Dermis microvascular lymphatic vessel endothelial cell (primary cell): Measurements from ENCODE around the gene ARHGAP23. TPM values are rescaled to one million over a fixed set of nuclear protein-coding genes. Genes with fewer than 3 reads are reported as not detected.
"Not testable (repeated sequence)": the region's sequence is repeated elsewhere in the genome, so short reads cannot be mapped to it uniquely, and the experiment has no call there.

Experiments
- DNase-seq, 2 donors: peaks; one replicate each; pipeline versions ENCODE4 v3.0.0 to v3.0.0-alpha.2; 2010; ENCODE audit warnings: low read depth in 2 of 2
- total RNA-seq: library from RNA; depleted of rRNA; stranded (reverse); fragments of >200 nt; gene quantifications from 2 replicates; pipeline ENCODE4 v1.2.1, GENCODE V29; 2014

Gene ARHGAP23
- total RNA-seq, 1 donor from 2014 or later = 28.2 TPM

DNA sequence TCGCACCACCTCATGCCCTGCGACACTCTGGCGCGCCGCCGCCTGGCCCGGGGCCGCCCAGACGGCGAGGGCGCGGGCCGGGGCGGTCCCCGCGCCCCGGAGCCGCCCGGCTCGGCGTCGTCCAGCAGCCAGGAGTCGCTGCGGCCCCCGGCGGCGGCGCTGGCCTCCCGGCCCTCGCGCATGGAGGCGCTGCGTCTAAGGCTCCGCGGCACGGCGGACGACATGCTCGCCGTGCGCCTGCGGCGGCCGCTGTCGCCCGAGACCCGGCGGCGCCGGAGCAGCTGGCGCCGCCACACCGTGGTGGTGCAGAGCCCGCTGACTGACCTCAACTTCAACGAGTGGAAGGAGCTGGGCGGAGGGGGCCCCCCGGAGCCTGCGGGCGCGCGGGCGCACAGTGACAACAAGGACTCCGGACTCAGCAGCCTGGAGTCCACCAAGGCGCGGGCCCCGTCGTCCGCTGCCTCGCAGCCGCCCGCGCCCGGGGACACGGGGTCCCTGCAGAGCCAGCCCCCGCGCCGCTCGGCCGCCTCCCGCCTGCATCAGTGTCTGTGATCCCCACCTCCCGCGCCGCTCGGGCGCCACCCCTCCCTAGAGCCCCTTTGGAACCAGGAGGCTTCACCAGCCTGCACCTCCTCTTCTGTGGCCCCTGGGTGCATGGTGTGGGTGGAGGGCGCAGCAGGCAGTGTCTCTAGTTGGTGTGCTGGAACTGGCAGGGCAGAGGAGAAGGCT lies 82.3 kb downstream of the ARHGAP23 start:
- no peak for DNase-seq

DNA sequence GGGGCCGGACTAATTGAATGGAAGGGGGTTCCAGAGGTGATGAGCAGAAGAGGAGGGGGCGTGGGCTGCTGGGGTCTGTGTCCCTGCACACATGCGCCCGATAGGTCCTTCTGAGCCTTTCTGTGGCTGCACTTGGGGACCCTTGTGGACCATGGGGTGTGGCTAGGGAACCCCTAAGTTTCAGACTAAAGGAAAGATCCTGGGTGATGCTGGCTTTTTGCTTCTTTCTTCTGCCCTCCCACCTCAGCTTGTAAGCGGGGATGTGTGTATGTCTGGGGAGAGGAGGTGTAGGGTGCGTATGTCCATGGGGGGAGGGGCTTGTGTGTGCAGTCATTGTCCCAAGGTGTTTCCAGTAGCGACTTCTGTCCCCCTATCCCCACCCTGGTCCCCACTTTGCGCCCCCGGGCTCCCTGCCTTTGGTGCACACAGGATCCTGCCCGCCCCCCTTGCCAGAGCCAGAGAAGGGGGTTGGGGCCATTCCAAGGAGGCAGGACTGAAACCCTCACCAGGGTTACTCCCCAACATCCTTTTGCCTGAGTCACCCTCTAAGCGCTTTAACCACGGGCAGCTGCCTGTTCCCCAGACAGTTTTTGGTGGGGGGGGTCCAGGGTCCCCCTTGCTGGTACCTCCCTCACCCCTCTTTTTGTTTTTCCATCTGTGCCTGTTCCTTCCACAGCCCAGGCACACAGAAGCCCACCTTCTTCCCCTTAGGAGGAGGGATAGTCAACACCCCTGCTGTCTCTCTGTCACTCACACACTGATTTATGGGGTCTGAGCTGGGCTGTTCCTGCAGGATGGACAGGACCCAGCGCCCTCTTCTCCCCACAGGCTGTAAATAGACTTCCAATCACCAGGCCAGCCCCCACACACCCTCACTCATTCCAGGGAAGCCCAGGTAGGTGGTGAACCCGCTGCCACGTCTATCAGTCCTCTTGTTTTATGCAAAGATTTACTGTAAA lies 83.2 kb downstream of the ARHGAP23 start:
- DNase-seq = no peak

- no peak for DNase-seq
These were observed 84.3 kb downstream of the ARHGAP23 start for GRCh38 chr17:38512473-38513058.

GRCh38 chr17:38526526-38526925 lies 98.3 kb downstream of the ARHGAP23 start:
- DNase-seq = not testable (repeated sequence)

DNA sequence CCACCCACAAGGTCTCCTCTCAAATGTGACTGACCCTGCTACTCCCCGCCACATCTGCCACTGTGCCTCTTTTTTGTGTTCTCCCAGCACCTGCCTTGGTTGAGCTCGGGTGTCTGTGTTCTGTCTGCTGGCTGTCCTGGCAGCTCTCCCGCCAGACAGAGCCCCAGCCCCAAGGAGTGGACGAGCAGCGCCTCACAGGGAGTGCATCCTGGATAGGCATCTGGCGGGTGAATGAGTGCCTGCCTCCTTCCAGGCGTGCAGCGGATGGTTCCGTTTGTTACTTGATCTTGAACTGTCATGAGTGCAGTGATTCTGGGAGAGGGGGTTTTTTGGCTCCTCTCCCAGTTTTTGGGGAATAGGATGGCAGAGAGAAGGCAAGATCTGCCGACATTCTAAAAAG lies 99.9 kb downstream of the ARHGAP23 start:
- not testable (repeated sequence) for DNase-seq

GRCh38 chr17:38530856-38531255 lies 102.6 kb downstream of the ARHGAP23 start:
- not testable (repeated sequence) for DNase-seq

GRCh38 chr17:38531761-38532160 lies 103.5 kb downstream of the ARHGAP23 start:
- not testable (repeated sequence) for DNase-seq

- DNase-seq = no peak
These were observed 104.2 kb downstream of the ARHGAP23 start for GRCh38 chr17:38532451-38532850.

- DNase-seq = no peak
These were observed 105.0 kb downstream of the ARHGAP23 start for GRCh38 chr17:38533241-38533640.

- no peak for DNase-seq
These were observed 105.7 kb downstream of the ARHGAP23 start for GRCh38 chr17:38533866-38534497.

- no peak for DNase-seq
These were observed 106.2 kb downstream of the ARHGAP23 start for GRCh38 chr17:38534498-38534885.

DNA sequence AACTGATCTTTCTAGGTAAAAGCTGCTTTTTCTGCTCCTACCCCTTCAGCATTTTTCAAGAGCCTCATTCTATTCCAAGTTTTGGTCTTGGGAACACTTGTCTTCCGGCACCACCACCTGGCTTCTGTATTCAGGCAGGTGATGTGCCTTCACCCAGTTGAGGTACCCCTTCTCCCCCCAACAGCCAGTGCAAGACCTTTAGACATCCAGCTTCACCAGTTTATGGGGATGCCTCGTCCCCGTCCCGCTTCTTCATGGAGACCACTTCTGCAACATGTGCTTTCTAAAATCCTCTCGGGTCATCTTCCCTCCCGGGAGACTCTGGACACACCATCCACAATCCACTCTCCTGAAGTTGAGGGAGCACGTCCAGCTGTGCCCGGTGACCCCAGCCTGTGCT lies 107.6 kb downstream of the ARHGAP23 start:
- no peak for DNase-seq

GRCh38 chr17:38536661-38537060 lies 108.4 kb downstream of the ARHGAP23 start:
- DNase-seq = no peak

GRCh38 chr17:38538906-38539305 lies 110.6 kb downstream of the ARHGAP23 start:
- DNase-seq = no peak

DNA sequence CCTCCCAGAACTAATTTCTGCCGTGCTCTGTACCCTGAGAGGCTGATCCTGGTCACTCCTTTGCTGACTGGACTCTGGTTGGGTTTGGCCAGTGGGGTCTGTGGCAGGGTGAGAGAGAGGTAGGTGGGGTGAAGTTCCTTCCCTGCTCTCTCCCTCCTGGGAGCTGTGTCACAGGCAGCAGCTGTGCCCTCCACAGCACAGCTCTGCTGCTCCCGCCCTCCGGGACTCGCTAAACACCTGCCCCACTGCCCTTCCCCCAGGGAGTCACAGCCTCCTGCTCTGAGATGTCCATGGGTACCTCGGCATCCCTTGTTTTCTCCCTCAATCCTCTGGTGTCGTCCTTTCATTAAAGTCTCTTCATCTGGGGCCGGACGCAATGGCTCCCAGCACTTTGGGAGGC lies 111.1 kb downstream of the ARHGAP23 start:
- no peak for DNase-seq

DNA sequence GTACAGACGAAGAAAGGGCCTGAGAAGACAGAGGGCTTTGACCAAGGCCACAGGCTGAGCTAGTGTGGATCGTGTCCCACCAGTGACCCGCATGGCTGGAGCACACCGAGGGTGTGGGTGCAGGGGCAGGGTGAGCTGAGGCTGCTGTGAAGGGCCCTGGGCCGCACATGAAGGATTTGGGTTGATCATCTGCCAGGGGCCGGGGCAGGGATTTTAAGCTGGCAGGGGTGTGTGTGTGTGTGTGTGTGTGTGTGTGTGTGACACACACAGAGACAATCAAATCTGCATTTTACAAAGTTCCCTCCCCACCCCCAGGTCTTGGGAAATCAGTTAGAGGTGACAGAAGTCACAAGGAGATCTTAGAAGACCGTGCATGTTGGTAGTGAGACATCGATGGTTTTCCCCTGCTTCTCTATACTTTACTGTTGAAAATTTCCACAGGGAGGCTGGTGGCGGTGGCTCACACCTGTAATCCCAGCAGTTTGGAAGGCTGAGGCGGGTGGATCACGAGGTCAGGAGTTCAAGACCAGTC lies 112.3 kb downstream of the ARHGAP23 start:
- DNase-seq = no peak

- no peak for DNase-seq
These were observed 113.0 kb downstream of the ARHGAP23 start for GRCh38 chr17:38541281-38541680.

- DNase-seq = no peak
These were observed 114.0 kb downstream of the ARHGAP23 start for GRCh38 chr17:38542286-38542685.

- DNase-seq = no peak
These were observed 115.3 kb downstream of the ARHGAP23 start for GRCh38 chr17:38543403-38544174.

DNA sequence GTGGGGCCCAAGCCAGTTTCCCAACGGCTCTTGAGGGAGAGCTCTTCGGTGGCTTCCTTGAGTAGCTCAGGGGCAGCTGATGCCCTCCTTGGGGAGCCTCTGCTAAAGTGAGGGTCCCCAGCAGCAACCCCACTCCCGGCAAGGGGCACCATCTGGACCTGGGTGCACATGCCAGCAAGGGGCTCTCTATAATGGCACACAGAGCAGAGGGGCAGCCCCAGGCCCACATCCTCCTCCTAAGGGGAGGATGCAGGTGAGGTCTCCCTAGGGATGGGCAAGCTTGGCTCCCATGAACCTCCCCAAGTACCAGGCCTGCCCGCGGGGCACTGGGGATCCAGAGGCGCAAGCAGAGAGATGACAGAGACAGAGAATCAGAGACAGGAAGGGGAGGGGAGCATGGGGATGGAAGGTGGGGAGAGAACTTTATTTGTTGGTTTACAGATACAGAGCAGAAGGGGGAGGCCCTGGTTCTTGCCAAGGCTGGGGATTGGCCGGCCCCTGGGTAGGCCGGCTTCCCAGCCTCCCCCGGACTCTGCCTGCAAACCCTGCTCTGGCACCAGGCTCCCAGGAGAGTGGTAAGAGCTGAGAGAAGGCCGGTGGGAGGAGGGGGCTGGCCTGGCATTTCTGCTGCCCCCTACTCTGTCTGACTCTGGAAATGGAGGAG lies 116.0 kb downstream of the ARHGAP23 start:
- no peak for DNase-seq
